Measurements from ENCODE around the gene GATD1.

DNA sequence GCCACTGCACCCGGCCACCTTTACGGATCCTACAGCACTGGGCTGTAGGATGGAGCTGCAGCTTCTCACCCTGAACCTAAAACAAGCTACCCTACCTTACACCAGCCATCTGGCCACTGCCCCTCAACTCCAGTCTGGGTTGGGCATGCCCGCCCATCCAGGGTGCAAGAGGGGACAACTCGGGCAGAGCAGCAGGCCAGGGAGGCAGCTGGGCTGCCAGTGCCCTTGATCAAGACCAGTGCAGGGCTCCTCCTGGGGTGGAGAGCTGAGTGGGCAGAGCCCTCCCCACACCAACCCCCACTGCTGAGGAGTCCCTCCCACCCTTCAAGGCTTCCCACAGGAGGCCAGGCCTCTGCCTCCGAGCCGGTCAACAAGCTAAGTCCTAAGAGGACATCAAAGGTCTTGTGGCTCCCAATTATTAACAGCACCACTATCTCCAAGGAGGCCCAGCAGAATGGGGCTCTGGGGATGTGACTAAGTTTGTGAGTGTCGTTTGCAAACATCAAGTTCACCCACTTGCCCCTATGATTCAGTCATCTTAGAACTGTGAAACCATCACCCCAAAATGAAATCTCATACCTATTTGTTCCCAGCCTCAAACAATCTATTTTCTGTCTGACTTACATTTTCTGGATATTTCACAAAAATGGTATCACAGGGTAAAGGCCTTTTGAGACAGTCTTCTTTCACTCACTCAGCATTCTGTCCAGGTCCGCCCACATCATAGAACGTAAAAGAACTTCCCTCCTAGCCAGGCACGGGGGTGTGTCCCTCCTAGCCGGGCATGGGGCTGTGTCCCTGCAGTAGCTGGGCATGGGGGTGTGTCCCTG is 11.0 kb downstream of the GATD1 start:
- TF ChIP-seq ZNF384 (IDR thresholded peaks at IDR 0.05) (no peak), SUZ12 (IDR thresholded peaks at IDR 0.05) (no peak), BHLHE40 (IDR thresholded peaks at IDR 0.05; ENCODE audit: borderline replicate concordance) (no peak), NFRKB (IDR thresholded peaks at IDR 0.05) (no peak)
- TF ChIP-seq, protein P1, sequence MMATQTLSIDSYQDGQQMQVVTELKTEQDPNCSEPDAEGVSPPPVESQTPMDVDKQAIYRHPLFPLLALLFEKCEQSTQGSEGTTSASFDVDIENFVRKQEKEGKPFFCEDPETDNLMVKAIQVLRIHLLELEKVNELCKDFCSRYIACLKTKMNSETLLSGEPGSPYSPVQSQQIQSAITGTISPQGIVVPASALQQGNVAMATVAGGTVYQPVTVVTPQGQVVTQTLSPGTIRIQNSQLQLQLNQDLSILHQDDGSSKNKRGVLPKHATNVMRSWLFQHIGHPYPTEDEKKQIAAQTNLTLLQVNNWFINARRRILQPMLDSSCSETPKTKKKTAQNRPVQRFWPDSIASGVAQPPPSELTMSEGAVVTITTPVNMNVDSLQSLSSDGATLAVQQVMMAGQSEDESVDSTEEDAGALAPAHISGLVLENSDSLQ (IDR thresholded peaks at IDR 0.05), result no peak
